Forelimb muscle (tissue), 1 donor: ENCODE results near the gene VSX2. TPM values are rescaled to one million over a fixed set of nuclear protein-coding genes. Genes with fewer than 3 reads are reported as not detected.
A peak's percentile ranks its signal among the peaks of the same experiment; 100 is the strongest.

Source experiments
- DNase-seq: peaks from one replicate; pipeline ENCODE4 v3.0.0-alpha.2; 2013; ENCODE audit warnings: low read depth
- polyA plus RNA-seq: library from polyadenylated mRNA; unstranded; fragments of 120-200 nt; gene quantifications from one replicate; pipeline ENCODE4 v1.2.1, GENCODE V29; 2013; ENCODE audit not compliant: insufficient read length

VSX2 gene
- polyA plus RNA-seq, 1 donor = not detected

GRCh38 chr14:74302152-74302628 is 62.9 kb downstream of the VSX2 start:
- peak; percentile 28 for DNase-seq

GRCh38 chr14:74302634-74303569 is 63.7 kb downstream of the VSX2 start, which contains the start of gene ABCD4:
Gene ABCD4, minus strand, starts transcription at chr14:74302934. Its CDS starts 22 bp downstream, at chr14:74302912.
- peak; percentile 76 for DNase-seq

GRCh38 chr14:74308695-74309094 is 69.4 kb downstream of the VSX2 start:
- DNase-seq = no peak

GRCh38 chr14:74309125-74310022 is 70.1 kb downstream of the VSX2 start:
- no peak for DNase-seq

- no peak for DNase-seq
These were observed 72.9 kb downstream of the VSX2 start for GRCh38 chr14:74312161-74312560.

Other genes starting within 250 kb of the VSX2 start
- 15.6 TPM for gene ENTPD5, start 220.2 kb upstream of the VSX2 start, polyA plus RNA-seq
- 6.6 TPM for gene BBOF1, start 220.1 kb upstream of the VSX2 start, polyA plus RNA-seq
- 13.2 TPM for gene ALDH6A1, start 155.0 kb upstream of the VSX2 start, polyA plus RNA-seq
- 8.8 TPM for gene LIN52, start 154.5 kb upstream of the VSX2 start, polyA plus RNA-seq
- gene ABCD4, start 63.5 kb downstream of the VSX2 start, polyA plus RNA-seq = 62.4 TPM
- gene VRTN, start 109.0 kb downstream of the VSX2 start, polyA plus RNA-seq = 0.05 TPM
- 0.05 TPM for gene SYNDIG1L, start 186.8 kb downstream of the VSX2 start, polyA plus RNA-seq